Bone marrow (tissue), 2 donors: ENCODE data around the gene GUCY1B1.

Experiments
- DNase-seq, 2 donors: peaks; one replicate each; lab custom pipeline; 2025; lab: John Stamatoyannopoulos, UW

GUCY1B1 gene

DNA sequence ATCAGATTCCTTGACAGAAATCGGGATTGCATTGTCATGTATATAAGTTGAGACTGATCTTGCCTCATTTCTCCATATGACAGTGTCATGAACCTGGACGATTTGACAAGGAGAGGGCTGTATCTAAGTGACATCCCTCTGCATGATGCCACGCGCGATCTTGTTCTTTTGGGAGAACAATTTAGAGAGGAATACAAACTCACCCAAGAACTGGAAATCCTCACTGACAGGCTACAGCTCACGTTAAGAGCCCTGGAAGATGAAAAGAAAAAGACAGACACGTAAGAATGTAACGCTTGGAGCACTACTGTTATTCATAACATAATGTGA, 40.9 kb downstream of the GUCY1B1 start:
- no peak for DNase-seq

DNA sequence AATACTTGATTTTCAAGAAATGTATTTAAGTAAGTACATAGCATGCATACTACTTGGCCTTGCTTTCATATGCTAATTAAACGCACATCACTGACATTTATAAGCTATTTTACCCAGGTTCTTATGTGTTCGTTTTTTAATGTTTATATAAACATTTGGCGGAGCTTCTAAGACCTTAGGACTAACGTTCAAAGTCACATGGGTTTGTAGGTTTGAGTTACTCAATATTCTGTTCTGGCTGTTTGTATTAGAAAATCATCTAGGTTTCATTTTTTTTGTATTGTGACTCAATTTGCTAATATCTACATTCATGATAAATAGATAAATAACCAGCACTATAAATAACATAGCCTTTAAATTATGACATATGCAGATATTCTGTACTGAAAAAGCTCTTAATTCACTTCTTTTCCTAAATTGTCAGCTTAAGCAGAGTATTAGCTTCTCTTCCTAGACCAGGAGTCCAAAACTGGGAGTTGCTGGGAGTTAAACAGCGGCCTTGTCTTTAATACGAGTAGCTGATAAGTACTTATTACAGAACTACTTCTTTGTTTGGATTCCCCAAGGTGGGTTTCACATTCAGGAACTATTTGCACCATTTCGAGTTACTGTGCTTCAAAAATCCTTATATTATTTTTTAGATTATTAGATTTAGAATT, 42.0 kb downstream of the GUCY1B1 start:
- no peak for DNase-seq

DNA sequence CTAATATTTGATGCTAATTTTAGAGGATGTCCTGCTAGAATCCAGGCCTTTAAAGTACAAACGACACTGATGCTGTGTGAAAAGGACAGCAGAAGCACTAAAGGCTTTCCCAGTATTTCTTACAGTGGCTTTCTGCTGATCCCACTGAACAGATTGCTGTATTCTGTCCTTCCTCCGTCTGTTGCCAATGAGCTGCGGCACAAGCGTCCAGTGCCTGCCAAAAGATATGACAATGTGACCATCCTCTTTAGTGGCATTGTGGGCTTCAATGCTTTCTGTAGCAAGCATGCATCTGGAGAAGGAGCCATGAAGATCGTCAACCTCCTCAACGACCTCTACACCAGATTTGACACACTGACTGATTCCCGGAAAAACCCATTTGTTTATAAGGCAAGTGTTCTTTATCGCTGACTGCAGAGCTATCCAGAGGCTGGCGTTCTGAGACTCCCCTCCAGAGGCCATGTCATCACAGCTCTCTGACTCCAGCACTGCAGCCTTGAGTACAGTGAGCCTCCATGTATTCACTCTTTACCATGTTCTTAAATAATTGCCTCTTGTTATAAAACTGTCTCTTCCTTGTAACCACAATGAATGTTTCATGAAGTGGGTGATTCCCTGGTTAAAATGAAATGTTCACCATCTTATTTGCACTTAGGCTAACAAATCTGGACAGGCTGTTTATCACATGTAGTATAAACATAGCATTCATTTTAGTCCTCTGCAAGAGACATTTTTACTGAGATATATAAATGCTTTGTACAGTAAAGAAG, 43.6 kb downstream of the GUCY1B1 start:
- DNase-seq: no peak

DNA sequence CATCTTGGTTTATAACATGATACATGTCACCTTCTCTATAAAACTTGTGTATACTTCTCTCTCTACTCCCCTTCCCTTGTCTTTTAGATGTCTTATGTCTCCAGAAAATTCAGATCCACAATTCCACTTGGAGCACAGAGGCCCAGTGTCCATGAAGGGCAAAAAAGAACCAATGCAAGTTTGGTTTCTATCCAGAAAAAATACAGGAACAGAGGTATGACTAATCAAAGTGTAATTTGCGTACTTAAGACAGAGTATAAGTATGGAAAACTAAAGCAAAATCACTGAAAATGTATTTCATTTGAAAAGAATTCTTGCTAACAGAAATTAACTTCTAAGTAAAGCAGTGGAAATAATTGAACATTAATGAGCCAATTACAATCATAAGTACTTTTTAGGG, 46.2 kb downstream of the GUCY1B1 start:
- no peak for DNase-seq

DNA sequence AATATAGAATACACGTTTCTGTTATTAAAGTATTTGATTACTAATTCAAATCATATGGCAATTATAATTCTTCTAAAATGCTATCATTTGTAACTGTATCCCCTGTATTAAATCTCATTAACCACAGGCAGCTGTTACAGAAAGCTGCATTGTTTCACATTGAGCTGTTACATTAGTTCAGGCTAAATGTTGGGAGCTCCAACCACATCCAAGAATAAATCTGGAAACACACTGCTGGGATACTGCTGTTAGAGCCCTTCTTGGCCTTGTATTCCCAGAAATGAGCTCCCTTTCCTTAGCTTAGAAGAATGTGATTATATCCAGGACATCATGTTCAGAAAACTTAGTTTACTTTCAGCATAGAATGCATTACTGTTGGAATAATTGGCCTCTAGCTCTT, 48.2 kb downstream of the GUCY1B1 start:
- no peak for DNase-seq

DNA sequence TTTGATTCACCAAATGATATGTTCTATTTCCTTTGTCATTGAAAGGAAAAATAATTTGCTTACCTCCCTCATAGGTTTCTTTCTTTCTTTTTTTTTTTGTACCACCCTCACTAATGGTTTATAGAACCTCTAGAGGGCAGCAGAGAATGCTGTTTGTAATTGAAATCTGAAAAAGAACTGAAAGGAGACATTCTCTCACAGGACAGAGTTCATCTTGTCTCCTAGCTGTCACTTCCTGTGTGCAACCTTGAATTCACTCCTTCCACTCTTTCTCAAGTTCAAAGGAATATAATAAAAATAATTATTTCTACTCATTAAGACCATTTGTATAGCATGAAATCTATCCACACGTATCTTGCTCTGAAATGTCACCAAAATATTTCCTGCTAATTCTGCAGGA, 51.0 kb downstream of the GUCY1B1 start:
- peak in 1 of 2 donors; percentile 57 for DNase-seq

DNA sequence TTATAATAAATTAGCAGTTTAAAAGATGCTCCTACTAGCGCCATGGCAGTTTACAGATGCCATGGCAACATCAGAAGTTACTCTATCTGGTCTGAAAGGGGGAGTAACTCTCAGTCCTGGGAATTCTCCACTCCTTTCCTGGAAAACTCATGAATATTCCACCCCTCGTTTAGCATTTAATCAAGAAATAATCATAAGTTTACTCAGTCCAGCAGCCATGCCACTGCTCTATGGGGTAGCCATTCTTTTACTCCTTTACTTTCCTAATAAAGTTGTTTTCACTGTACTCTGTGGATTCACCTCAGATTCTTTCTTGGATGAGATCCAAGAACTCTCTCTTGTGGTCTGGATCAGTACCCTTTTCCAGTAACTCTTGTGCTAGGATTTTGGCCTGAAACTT, 52.3 kb downstream of the GUCY1B1 start:
- DNase-seq: no peak

DNA sequence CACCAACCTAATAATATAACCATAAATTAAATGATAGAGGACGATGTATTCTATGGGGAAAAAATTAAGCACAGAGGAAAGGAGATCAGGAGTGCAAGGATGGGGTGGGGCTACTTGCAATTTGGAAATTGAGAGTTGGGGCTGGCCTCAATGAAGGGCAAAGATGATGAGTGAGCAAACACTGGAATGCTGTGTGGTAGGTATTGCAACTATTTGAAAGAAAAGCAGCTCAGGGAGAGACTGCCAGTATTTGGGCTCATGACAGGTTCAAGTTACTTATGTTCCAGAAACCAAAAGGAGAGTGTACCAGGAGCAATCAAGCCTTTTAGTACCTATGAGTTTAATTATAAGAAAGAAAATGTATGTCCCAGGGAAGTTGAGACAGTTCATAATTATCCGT, 59.8 kb downstream of the GUCY1B1 start:
- DNase-seq: no peak

DNA sequence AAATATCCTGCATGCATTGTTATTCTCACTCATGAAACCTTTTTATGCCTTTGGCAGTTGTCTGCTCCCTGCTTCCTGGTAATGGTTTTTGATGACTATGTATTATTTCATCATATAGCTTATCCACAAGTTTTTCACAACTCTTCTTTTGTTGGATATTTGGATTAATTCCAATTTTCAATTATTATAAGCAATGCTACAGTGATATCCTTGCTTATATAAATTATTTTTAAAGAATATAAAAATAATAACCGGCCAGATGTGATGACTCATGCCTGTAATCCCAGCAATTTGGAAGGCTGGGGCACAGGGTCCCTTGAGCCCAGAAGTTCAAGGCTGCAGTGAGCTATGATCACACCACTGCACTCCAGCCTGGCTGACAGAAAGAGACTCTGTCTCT, 60.2 kb downstream of the GUCY1B1 start:
- DNase-seq: no peak

DNA sequence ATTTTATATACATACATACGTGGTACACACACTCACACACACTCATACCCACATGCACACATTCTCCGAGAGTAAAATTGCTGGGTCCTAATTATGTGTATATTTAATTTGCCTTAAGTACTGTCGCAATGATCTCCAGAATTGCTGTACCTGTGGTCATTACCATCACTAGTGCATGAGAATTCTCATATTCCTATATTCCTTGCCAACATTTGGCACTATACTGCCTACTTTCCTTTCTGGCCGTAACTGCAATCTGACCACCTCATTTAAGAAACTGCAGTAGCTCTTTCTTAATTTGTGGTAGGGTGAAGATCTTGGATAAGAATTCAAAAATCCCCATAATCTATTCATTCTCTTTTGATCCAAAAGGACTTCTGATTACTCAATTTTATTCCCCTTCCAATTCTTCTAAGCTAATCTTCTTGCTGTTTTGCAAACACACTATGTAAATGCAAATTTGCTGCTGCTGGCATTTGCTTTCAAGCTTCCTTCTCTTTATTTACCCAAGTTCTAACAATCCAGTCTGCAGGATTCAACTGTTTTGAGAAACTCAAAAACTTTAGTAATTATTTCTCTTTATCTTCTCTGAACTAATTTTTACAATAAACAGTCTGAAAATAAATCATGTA, 62.2 kb downstream of the GUCY1B1 start:
- DNase-seq: no peak

DNA sequence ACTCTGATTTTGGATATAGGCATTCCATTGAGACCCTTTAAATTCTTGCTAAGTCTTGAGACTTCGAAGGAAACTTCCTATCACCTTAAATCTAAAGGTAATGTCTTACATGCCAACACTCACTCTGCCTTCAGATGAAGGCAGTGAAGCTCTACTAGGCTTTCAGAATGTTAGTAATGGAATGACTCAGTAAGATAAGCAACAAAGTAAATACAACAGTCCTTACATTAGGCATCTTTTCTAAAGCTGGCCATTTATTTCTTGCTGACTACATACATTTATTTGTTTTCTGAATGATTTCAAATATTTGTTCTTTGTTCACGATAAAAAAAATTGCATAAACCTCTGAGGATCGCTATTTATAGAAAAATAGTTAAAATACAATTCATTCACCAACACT, 63.8 kb downstream of the GUCY1B1 start:
- no peak for DNase-seq

DNA sequence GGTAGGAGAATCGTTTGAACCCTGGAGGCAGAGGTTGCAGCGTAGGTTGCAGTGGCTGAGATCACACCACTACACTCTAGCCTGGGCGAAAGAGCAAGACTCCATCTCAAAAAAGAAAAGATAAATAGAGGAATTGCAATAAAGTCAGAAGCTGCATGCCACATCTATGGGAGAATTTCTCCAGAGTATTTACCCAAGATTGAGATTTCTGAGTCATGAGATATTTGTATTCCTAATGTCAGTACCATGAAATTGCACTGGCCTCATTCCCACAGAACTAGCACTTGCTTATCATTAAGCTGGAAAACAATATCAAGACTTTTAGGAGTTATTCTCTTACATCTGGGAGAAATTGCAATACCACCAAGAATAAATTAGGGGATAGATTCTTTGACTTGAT, 69.8 kb downstream of the GUCY1B1 start:
- DNase-seq: no peak

DNA sequence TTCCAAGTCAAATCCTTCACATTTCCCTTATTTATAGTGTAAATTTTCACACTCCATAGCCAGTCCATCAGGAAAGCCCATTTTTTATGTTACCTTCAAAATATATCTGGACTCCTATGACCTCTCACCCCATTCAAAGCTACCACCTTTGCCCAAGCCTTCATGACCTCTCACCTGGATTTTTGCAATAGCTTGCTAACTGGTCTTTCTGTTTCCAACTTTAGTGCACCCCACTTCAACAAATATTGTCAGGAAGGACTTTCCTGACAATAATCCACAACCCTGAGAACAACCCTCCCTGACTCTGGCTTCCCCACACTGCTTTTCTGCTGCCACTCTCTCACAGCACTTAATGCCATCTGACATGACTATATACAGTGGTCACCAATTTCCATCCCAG, 73.8 kb downstream of the GUCY1B1 start:
- DNase-seq: no peak

DNA sequence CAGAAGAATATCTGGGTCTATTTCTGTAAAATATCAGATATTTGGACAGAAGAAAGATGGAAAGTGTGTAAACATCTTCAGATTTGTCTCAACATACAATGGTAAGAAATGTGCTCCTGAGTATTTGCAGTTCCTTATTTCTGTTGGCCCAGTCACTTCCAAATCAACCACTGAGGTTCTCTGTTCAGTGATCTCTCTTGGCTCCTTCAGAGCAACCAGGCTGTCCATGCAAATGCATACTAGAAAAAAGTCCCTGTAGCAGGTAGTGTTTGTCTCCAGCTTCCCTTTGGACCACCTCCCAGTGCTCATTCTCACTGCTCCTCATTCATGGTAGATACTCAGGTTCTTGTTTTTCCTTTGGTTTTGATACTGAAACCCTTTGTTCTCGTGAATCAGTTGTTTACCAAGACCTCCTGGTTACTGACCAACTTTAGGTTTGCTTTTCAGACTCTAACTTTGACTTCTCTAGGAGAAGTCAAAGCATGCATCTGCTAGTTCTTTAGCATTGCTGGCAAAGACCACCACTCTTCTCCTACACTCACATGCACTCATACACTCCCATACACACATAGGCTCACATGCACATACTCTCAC, 78.5 kb downstream of the GUCY1B1 start:
- DNase-seq: no peak

DNA sequence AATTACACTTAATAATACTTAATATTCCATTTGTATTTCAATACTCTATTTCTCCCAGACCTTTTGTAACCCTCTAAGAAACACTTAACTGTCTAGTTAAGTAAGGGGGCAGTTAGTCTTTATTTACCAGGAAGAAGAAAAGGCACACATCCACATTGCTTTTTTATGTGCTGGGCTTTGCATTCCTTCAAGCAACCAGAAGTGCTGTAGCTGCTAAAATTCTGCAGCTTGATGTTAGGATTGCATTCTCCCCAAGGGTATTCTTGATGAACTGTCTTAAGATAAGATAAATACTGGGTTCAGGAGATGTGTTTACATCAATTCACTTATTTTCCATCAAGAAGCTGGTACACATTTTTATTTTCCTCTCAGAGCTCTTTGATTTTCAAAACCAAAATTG, 83.3 kb downstream of the GUCY1B1 start:
- DNase-seq: no peak

DNA sequence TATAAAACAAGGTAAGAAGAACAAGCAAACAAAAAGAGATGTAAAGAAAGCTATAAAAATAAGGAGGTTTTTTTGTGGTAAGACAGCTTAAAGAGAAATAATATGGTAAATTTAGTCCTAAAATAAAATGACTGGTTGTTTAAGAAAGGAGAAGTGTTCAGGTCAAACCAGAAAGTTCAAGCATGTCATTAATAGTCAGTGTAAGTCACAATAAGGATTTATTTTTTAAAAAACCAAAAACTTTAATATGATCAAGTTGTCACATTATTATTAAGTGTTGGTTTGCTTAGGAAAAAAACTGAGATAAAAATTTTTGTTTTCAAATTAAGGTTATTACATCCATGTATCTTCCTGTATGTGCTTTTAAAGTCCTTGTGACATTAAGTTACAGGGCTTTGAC, 88.1 kb downstream of the GUCY1B1 start:
- no peak for DNase-seq

DNA sequence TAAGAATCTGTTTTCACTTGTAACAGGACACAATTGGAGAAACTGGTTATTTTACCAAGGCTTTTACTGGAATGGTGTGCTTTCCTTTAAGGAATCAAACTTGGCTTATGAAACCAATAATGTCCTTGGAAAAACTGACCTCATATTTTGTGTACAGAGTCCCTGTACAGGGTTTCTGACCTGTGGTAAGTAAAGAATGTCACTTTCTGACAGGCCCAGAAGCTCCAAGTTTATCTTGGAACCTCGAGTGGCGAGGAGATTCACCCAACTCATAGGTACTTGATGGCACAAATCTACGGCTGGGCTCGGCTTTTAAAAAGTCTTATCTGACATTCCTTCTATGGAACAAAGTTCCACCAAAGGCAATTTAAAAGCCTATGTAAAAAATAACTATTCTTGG, 90.2 kb downstream of the GUCY1B1 start:
- no peak for DNase-seq

DNA sequence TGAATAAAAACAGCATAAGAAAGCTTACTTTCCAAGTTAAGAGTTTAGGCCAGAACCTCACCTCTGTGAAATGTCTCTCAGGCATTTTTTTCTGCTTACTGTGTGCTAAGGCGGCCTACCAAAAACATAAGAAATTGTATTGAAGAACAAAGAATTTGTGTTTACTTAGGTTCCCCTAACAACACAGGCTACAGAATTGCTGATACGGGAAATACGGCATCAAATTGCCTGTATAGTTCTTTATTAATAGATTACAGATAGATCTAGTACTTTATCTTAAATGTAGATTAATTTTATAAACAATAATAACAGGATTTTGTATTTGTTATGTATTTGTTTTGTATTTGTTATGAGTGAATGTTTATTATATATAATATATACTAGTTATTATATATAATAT, 94.4 kb downstream of the GUCY1B1 start:
- no peak for DNase-seq

DNA sequence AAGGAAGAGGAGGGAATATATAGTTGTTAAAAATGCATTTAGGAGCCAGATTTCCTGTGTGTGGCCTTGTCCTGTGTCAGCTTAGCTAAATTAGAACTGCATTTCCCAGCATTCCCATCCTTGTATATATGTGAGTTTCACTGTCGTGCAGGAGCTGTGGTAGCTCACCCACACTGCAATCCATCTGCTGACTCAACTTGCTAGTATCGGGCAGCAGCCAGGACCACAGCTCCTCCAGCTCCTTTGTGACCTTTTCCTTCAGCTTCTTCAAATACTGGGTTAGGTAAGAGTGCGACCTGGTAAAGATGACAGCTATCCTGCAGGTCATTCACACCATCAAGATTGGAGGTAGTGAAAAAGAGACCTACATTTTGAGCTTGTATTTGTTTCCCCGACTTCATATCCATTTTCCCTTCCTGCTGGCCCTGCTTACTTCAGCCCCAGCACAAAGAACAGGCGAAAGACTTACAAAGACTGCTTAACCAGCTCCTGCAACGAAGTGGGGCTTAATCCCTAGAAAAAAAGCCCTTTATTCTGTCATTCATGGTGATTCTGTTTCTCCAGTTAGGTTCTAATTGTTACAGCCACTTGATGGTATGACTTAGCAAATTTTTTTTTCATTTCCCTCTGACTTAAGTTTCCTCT, 95.9 kb downstream of the GUCY1B1 start:
- DNase-seq: no peak

DNA sequence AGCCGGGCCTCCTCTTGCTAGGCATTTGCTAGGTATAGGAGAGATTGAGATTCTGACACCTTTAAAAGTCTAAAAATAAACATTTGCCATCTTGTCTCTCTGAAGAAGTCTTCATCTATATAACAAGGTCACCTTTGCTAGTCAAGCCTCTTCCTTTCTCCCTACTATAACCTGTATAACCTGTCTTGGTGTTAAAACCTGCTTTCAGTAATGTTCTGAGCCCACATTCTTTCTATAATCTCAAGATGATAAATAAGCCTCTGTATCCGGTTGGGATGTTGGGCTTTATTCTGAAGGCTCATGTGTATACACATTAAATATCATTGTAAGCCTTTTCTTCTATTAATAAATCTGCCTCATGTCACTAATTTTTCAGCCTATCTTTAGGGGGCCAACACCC, 97.1 kb downstream of the GUCY1B1 start:
- no peak for DNase-seq
